ENCODE results near the gene STK39.

STK39 gene

GRCh38 chr2:167980439-167980838 lies 267.0 kb downstream of the STK39 start:
- DNase-seq: no peak

GRCh38 chr2:167972746-167973145 lies 274.6 kb downstream of the STK39 start:
- no peak for DNase-seq

- no peak for DNase-seq
These were observed 275.4 kb downstream of the STK39 start for GRCh38 chr2:167972020-167972419.

GRCh38 chr2:167966937-167967913 lies 280.2 kb downstream of the STK39 start:
- DNase-seq: no peak

- no peak for DNase-seq
These were observed 281.3 kb downstream of the STK39 start for GRCh38 chr2:167965907-167966761.

GRCh38 chr2:167964650-167965413 lies 282.6 kb downstream of the STK39 start:
- DNase-seq: no peak

- DNase-seq: no peak
These were observed 283.3 kb downstream of the STK39 start for GRCh38 chr2:167963899-167964649.

GRCh38 chr2:167962436-167963226 lies 284.8 kb downstream of the STK39 start:
- DNase-seq: no peak

- no peak for DNase-seq
These were observed 285.8 kb downstream of the STK39 start for GRCh38 chr2:167961536-167962048.

GRCh38 chr2:167960089-167960747 lies 287.2 kb downstream of the STK39 start:
- DNase-seq: no peak

GRCh38 chr2:167957662-167958061 lies 289.7 kb downstream of the STK39 start:
- no peak for DNase-seq

- DNase-seq: no peak
These were observed 292.0 kb downstream of the STK39 start for GRCh38 chr2:167955264-167955906.

GRCh38 chr2:167954495-167954894 lies 292.9 kb downstream of the STK39 start:
- no peak for DNase-seq

GRCh38 chr2:167953776-167954175 lies 293.6 kb downstream of the STK39 start:
- no peak for DNase-seq

GRCh38 chr2:167950571-167950970 lies 296.8 kb downstream of the STK39 start:
- DNase-seq: no peak

- DNase-seq: no peak
These were observed 301.0 kb downstream of the STK39 start for GRCh38 chr2:167946441-167946841.

- DNase-seq: no peak
These were observed 301.6 kb downstream of the STK39 start for GRCh38 chr2:167945660-167946368.

GRCh38 chr2:167944825-167945659 lies 302.4 kb downstream of the STK39 start:
- DNase-seq: no peak
